ENCODE measurements around the gene RABGAP1L.
"Not testable (repeated sequence)": the region's sequence is repeated elsewhere in the genome, so short reads cannot be mapped to it uniquely, and the experiment has no call there.

RABGAP1L gene

GRCh38 chr1:174686213-174686612 is 526.9 kb downstream of the RABGAP1L start:
- DNase-seq, result no peak

- DNase-seq, result no peak
Measured at GRCh38 chr1:174689524-174689923, 530.2 kb downstream of the RABGAP1L start.

- no peak for DNase-seq
Measured at GRCh38 chr1:174690266-174690665, 530.9 kb downstream of the RABGAP1L start.

GRCh38 chr1:174692313-174692712 is 533.0 kb downstream of the RABGAP1L start:
- no peak for DNase-seq

GRCh38 chr1:174693085-174693484 is 533.8 kb downstream of the RABGAP1L start:
- DNase-seq, result no peak

GRCh38 chr1:174693539-174693938 is 534.2 kb downstream of the RABGAP1L start:
- DNase-seq, result not testable (repeated sequence)

GRCh38 chr1:174696026-174696821 is 536.9 kb downstream of the RABGAP1L start:
- DNase-seq, result no peak

- no peak for DNase-seq
Measured at GRCh38 chr1:174700314-174700713, 541.0 kb downstream of the RABGAP1L start.

GRCh38 chr1:174700775-174701174 is 541.5 kb downstream of the RABGAP1L start:
- DNase-seq, result no peak

GRCh38 chr1:174701565-174701964 is 542.2 kb downstream of the RABGAP1L start:
- DNase-seq, result no peak

- DNase-seq, result no peak
Measured at GRCh38 chr1:174702011-174702410, 542.7 kb downstream of the RABGAP1L start.

GRCh38 chr1:174703309-174703708 is 544.0 kb downstream of the RABGAP1L start:
- DNase-seq, result no peak

- no peak for DNase-seq
Measured at GRCh38 chr1:174704300-174704699, 545.0 kb downstream of the RABGAP1L start.

GRCh38 chr1:174710868-174711845 is 551.8 kb downstream of the RABGAP1L start:
- no peak for DNase-seq

- not testable (repeated sequence) for DNase-seq
Measured at GRCh38 chr1:174711848-174712247, 552.5 kb downstream of the RABGAP1L start.

- no peak for DNase-seq
Measured at GRCh38 chr1:174712541-174712940, 553.2 kb downstream of the RABGAP1L start.

- DNase-seq, result no peak
Measured at GRCh38 chr1:174713796-174714195, 554.5 kb downstream of the RABGAP1L start.

GRCh38 chr1:174719194-174719593 is 559.9 kb downstream of the RABGAP1L start:
- DNase-seq, result no peak

GRCh38 chr1:174720618-174721017 is 561.3 kb downstream of the RABGAP1L start:
- DNase-seq, result no peak

- DNase-seq, result no peak
Measured at GRCh38 chr1:174721246-174721645, 561.9 kb downstream of the RABGAP1L start.

GRCh38 chr1:174723816-174724215 is 564.5 kb downstream of the RABGAP1L start:
- no peak for DNase-seq

- no peak for DNase-seq
Measured at GRCh38 chr1:174724219-174724618, 564.9 kb downstream of the RABGAP1L start.

- no peak for DNase-seq
Measured at GRCh38 chr1:174726167-174726879, 567.0 kb downstream of the RABGAP1L start.
